ENCODE measurements around the gene ATP6V1F. TPM values are rescaled to one million over a fixed set of nuclear protein-coding genes. Genes with fewer than 3 reads are reported as not detected.

Gene ATP6V1F
- total RNA-seq, 1 donor from 2014 or later: 142 TPM

DNA sequence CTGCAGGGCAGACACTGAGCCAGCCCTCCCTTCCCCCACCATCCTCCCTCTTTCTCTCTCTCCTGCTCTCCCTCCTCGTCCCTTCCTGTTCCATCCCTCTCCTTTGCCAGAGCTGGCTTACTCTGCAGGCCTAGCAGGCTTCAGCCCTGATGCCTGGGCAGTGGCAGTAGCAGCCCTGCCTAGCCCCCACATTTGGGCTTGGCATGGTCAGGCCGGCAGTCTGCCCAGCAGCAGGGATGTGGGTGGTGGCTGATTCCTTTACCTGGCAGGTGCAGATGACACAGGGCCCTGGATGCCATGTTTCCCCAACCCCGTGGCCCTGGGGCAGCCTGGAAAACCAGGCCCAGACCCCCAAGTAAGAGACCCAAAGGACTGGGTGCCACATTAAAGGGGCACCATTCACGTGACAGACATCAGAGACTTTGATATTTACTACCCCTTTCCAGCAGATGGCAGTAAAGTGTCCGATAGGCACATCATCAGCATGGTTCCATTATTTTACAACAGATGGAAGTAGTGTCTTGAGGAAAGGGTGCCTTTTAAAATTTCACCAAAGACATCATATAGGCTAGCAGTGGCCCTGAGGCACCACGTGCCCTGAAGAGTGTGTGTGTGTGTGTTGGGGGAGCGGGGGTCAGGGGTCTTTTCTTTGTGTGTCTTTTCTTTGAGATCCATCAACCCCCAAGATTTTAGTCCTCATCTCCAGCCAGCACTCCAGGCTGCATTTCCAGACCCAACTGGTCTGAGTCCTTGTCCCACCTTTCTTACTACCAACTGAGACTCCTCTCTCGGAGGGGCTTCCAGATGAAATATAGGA lies 41.9 kb downstream of the ATP6V1F start:
- H3K27me3 ChIP-seq: no peaks in the 10 kb centered on the region
- TF ChIP-seq, protein P1, sequence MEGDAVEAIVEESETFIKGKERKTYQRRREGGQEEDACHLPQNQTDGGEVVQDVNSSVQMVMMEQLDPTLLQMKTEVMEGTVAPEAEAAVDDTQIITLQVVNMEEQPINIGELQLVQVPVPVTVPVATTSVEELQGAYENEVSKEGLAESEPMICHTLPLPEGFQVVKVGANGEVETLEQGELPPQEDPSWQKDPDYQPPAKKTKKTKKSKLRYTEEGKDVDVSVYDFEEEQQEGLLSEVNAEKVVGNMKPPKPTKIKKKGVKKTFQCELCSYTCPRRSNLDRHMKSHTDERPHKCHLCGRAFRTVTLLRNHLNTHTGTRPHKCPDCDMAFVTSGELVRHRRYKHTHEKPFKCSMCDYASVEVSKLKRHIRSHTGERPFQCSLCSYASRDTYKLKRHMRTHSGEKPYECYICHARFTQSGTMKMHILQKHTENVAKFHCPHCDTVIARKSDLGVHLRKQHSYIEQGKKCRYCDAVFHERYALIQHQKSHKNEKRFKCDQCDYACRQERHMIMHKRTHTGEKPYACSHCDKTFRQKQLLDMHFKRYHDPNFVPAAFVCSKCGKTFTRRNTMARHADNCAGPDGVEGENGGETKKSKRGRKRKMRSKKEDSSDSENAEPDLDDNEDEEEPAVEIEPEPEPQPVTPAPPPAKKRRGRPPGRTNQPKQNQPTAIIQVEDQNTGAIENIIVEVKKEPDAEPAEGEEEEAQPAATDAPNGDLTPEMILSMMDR (IDR thresholded peaks at IDR 0.05): peak; percentile 13 to 56 (median 20)
- DNase-seq (ENCODE audit: low spot score in 2 of 2): peak in 1 of 2 donors; percentile 39

DNA sequence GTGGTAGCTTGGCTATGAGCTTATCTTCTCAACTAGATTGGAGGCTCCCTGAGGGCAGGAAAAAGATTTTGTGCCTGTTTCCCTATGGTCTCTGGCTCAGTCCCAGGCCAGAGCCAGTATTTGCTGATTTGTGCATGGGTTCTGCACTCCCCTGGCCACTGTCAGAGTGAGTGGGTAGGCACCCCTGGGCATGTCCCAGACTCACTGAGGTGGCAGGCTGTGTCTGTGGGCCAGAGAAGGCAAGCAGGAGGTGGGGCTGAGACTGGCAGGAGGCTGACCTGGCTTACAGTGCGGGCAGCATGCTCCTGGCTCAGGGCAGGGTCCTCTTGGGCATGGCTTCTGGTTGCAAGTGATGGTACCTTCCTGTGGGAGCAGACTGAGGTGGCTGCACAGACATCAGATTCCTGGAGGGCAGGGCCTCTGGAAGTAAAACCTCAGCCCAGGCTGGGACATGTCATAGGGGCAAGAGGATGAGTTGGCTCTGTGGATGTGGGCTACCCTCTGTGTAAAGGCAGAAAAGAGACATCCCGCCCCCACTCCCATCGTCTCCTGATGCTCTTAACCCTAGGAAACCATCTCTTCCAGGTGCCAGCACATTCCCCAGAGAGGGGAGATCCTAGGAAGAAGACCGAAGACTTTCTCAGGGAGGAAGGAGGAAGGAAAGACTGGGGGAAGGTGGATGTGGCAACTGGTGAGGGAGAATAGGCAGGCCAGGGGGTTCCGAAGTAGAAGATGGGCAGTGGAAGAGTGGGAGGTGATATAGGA lies 43.5 kb downstream of the ATP6V1F start:
- intact Hi-C loops (cut with DNase I): no loop called here
- DNase-seq (ENCODE audit: low spot score in 2 of 2): peak in 1 of 2 donors; percentile 51
- Histone ChIP-seq H3K9me3 (no peaks in the 10 kb centered on the region), H3K36me3 (no peaks in the 10 kb centered on the region), H3K4me1 (peaks cover 0 to 2% of the 10 kb centered on the region in 2 donors), H3K4me3 (no peak overlapping the region), H3K27ac (no peak overlapping the region), H3K27me3 (no peaks in the 10 kb centered on the region)
- TF ChIP-seq, protein P1 (IDR thresholded peaks at IDR 0.05): no peak

More for the DNA sequence above, 41.9 kb downstream of the ATP6V1F start:
- Histone ChIP-seq H3K9me3 (no peaks in the 10 kb centered on the region), H3K4me1 (no peaks in the 10 kb centered on the region), H3K36me3 (no peaks in the 10 kb centered on the region), H3K27ac (no peak overlapping the region), H3K4me3 (no peak overlapping the region)
- intact Hi-C loops (cut with DNase I): loop anchor here (5.0 kb wide), 1 partner anchor 188 kb away; no protein-coding TSS in a partner anchor

DNA sequence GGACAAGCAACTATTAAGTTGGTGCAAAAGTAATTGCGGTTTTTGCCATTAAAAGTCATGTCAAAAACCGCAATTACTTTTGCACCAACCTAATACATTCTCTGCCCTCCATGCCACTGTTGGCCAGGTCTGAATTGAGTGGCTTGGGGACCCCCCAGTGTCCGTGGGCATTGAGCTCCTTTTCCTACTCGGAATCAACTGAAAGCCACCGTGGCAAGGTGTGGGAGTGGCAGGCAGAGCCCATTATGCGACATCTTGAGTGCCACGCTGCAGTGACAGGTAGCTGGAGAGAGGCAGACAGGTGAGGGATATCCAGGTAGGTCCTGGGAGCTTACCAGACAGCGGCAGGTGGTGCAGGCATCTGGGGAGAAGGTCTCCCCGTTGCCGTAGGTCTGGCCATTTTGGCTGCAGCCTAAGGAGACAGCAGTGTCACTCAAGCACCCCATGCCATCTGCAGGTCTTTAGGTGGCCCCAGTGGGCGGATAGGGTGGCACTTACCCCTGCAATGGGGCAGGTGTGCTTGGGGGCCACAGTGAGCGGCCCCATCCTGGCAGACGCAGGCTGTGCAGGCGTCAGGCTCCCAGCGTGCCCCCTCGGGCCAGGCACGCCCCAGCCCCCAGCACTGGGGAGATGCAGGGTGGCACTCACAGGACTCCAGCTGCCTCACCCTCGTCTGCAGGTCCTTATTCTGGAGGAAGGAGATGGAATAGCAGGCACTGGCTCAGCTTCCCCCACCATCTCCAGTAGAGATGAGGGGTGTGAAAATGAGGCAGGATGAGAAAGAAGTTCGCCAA lies 44.3 kb downstream of the ATP6V1F start:
- Histone ChIP-seq H3K27me3 (no peaks in the 10 kb centered on the region), H3K9me3 (no peaks in the 10 kb centered on the region), H3K36me3 (no peaks in the 10 kb centered on the region), H3K27ac (no peak overlapping the region), H3K4me3 (no peak overlapping the region), H3K4me1 (peaks cover 0 to 2% of the 10 kb centered on the region in 2 donors)
- intact Hi-C loops (cut with DNase I): no loop called here
- peak in 1 of 2 donors; percentile 50 for DNase-seq (ENCODE audit: low spot score in 2 of 2)
- TF ChIP-seq, protein P1 (IDR thresholded peaks at IDR 0.05): no peak

DNA sequence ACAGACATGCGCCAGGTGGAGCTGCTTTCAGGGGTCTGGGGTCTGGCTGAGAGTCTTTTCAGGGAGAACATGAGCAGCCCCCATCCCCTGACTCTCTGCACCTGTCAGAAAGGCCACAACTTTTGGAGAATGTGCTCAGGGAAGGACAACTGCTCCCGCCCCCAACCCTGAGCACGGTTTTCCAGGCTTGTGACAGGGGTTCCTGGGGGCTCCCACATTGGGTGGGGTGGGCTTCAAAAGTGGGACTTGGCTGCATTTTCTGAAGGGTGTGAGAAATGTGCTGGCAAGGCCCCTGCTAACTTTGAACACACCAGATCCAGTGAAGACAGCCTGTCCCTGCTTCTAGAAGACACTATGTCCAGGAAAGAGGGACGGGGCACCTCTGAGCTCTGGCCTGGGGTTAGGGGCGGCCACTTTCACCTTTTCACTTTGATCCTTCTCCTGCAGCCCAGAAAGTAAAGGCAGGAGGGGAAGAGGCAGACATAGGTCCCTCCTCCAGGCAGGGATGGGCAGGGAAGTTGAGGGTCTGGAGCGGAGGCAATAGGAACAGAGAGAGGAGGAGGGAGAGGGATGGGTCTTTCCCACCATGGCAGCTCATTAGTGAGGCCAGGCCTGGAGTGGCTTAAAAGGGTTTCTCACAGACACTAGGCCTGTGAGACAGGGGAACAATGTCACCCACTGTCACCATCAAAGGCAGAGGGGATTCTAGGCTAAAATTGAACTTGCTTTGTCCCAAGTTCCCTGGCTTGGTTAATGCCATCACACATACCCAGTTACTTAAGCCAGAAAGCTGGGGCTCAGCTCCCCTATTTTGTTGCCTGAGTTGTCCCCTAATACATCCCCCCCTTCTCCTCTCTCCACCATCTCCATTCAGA lies 46.3 kb downstream of the ATP6V1F start:
- H3K4me1 ChIP-seq: peaks cover 0 to 2% of the 10 kb centered on the region in 2 donors
- no peaks in the 10 kb centered on the region for H3K27me3 ChIP-seq
- H3K36me3 ChIP-seq: no peaks in the 10 kb centered on the region
- peak overlapping the region in 1 of 2 donors; percentile 56 for H3K4me3 ChIP-seq
- H3K27ac ChIP-seq: no peak overlapping the region
- DNase-seq (ENCODE audit: low spot score in 2 of 2): peak in 1 of 2 donors; percentile 40
- TF ChIP-seq, protein P1 (IDR thresholded peaks at IDR 0.05): no peak
- intact Hi-C loops (cut with DNase I): no loop called here
- no peaks in the 10 kb centered on the region for H3K9me3 ChIP-seq

Measured in ascending aorta (tissue), 2 donors.